Stimulated activated CD4-positive, alpha-beta T cell treated with anti-CD3 and anti-CD28 coated beads, Interleukin-4, amount 100 ng/mL, for 1 hour (primary cell): ENCODE measurements around the gene IFIT3.
"Not testable (repeated sequence)": the region's sequence is repeated elsewhere in the genome, so short reads cannot be mapped to it uniquely, and the experiment has no call there.

Experiments
- DNase-seq: peaks from one replicate; pipeline ENCODE4 v3.0.0-alpha.2; 2020

The IFIT3 gene

DNA sequence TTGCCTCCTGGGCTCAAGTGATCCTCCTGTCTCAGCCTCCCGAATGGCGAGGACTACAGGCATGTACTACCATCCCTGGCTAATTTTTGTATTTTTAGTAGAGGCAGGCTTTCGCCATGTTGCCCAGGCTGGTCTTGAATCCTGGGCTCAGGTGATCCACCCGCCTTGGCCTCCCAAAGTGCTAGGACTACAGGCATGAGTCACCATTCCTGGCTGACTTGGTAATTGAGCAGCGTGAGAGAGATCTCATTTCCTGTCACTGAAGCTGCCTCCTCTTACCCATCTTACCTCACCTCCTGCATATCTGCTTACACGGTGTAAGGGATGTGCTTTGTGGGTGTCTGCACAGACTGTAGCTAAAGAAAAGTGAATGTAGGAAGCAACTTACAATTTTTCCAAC is 9.7 kb downstream of the IFIT3 start:
- peak; percentile 13 for DNase-seq

DNA sequence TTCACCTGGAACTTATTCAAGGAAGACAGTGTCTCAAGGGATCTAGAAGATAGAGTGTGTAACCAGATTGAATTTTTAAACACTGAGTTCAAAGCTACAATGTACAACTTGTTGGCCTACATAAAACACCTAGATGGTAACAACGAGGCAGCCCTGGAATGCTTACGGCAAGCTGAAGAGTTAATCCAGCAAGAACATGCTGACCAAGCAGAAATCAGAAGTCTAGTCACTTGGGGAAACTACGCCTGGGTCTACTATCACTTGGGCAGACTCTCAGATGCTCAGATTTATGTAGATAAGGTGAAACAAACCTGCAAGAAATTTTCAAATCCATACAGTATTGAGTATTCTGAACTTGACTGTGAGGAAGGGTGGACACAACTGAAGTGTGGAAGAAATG is 10.9 kb downstream of the IFIT3 start:
- DNase-seq: no peak

DNA sequence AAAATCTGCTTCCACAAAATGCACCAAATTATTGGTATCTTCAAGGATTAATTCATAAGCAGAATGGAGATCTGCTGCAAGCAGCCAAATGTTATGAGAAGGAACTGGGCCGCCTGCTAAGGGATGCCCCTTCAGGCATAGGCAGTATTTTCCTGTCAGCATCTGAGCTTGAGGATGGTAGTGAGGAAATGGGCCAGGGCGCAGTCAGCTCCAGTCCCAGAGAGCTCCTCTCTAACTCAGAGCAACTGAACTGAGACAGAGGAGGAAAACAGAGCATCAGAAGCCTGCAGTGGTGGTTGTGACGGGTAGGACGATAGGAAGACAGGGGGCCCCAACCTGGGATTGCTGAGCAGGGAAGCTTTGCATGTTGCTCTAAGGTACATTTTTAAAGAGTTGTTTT is 12.1 kb downstream of the IFIT3 start:
- no peak for DNase-seq

DNA sequence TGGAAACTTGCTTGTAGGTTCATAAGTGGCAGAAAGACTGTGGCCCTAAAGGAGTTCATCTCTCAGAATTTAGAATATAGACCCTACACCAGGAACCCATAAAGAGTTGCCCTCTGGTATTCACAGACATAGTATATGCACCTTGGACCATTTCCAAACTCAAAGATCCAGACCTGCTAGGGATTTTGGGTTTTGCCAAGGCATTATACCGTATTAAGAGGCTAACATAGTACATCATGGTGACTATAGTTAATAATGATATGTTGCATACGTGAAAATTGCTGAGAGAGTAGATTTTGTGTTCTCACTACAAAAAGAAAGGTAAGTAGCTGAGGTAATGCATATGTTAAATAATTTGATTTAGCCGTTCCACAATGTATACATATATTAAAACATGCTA is 13.9 kb downstream of the IFIT3 start:
- DNase-seq: no peak

DNA sequence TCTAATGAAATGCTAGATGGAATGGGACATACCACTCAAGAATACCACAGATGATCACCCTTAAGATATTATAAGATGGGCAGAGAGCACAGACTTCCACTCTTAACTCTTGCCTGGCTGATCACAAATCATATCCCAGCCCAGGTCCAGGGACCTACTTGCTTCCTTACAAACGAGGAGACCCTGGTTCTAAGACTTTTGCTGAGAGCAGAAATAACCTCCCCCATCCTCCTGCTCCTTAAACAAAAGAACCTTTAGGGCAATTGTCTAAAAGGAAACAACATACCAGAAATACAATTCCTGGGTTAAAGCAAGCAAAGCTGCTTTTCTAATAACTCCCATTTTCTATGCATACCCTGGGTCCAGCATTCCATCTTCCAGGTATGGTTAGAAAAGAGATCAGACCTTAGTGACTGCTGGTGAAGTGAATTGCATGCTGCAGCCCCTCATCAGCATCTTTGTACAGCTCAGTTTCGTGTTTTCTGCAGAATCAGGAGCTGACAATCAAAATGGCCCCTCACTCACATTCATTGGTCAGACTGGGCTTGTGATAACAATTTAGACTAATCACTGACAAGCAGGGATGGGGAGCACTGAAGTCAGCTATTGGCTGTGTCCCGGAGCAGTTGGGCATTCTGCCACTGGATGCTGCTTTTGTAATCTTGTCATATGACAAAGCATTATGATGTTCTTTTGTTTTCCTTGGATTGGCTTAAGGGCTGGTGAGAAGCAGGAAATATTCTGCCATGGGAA is 14.6 kb downstream of the IFIT3 start:
- no peak for DNase-seq

DNA sequence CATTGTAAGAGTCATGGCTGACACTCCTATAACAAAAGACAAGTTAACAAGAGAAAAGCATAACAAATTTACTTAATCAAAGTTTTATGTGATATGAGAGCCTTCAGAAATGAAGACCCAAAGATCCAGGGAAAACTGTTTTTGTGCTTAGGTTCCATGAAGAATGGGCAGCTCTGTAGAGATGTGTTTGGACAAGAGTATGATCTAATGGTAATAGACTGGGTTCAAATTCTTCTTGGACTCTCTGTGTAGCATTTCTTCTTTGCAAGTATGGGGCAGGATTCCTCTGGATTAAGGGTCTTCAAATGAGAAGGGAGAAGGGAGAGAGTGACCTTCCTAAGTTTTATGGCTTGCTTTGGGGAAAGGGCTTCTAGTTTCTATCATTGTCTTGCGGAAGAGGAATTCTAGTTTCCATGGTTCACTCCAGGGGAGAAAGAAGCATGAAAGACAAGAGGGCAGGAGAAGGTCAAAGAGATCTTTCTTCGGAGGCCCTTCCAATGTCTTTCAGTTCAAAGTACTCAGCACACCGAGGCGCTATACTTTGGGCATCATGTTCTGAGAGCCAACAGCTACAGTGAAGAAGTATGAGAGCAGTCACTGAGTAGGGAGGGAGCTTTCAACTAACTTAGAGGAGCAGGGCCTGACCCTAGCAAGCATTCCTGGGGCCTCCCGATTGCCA is 15.4 kb downstream of the IFIT3 start:
- no peak for DNase-seq

DNA sequence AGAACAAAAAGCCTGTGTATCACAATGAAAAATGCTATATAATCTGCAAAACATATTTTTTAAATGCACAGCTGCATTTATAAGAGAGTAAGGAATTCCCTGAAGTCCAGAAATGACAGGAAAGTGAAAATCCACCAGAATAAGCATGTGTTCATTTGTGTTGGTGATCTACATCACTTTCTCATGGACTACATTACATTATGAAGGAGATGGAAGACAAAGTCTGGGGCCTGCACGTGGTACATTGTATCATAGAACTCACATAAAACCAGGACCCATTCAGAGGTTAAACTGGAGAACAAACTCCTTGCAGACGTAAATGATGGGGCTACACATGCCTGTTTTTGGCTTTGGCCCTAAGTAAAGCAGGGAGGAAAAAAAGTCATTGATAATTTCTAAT is 16.4 kb downstream of the IFIT3 start:
- DNase-seq: no peak

DNA sequence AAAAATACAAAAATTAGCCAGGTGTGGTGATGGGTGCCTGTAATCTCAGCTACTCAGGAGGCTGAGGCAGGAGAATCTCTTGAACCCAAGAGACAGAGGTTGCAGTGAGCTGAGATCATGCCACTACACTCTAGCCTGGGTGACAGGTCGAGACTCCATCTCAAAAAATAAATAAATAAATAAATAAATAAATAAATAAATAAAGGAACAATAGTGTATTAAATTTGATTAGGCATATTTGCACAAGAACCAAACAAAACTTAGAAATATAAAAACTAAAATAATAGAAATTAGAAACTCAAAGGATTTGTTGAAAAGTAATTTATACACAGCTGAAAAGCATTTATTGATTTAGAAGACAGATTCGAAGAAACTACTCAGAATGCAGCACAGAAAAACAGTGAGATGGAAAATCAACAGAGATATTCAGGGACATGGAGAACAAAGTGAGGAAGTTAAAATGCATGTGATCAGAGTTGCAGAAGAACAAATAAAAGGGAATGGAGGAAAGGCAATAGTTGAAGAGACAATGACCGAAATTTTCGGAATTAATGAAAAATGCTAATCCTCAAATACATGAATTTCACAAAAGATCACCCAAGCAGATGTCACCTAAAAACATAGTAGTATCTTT is 17.7 kb downstream of the IFIT3 start:
- DNase-seq: no peak

DNA sequence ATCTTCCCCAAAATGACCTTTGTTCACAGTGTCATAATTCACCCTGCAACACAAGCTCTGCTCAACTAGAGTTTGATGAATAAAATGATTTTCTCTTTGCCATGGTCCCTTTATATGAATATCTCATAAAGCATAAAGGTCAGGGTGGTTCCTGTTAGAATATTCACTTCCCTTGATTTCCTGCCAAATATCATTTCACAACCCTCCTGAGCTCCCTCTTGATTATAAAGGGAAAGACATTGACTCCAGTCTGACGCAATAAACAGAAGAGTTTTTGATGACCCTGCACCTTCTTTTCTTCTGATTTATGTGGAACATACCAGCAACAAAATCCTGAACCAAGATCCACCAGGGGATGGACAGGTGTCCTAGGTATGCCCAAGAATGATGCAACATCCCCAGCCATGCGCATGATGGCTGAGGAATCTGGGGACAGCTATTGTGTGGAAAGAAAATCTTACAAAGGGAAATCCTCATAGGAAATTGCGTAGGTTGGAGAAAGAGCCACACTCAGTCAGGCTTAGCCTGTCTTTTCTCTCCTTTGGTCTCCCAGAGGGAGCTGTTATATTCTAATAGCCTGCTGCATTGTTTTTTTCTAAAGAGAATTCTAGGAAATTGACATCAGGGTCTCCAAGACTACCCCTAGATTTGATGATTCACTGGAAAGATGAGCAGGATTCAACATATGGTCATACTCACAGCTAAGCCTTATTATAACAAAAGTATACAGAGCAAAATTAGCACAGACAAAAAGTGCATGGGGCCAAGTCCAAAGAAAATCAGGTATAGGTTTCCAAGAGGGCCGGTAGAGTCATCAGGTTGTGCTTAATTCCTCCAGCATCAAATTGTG is 18.8 kb downstream of the IFIT3 start:
- no peak for DNase-seq

DNA sequence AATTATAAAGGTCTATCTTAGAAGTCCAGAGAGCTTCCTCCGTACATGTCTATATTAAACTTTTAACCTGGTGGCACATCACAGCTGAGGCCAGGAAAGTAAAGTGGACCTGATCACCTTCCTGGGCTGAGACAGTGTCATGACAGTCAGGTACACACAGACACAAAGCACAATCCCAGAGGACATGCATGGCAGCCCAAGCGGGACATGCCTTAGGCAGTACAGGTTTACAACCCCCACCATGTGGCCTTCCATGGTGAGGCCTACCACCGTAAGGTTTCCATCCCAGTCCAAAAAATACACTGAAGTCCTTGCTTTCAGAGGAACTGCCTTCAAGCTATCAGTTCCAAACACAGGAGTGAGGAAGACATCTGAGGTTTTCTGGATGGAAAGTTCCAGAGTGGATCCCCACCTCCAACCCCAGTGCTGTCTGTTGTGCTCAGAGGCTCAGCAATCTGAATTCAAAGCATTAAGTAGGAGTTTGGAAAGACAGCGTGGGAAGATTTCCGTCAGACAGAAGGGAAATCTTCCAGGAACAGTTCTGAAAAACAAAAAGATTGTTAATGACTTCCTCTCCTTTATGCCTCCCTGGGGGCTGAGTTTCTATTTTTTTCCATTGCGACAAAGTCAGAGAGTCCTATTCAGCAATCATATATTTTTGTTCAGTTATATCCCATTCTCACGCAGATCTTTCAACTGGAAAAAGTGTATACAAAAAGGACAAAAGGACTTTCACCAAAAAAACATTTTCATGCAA is 20.1 kb downstream of the IFIT3 start:
- DNase-seq: no peak

DNA sequence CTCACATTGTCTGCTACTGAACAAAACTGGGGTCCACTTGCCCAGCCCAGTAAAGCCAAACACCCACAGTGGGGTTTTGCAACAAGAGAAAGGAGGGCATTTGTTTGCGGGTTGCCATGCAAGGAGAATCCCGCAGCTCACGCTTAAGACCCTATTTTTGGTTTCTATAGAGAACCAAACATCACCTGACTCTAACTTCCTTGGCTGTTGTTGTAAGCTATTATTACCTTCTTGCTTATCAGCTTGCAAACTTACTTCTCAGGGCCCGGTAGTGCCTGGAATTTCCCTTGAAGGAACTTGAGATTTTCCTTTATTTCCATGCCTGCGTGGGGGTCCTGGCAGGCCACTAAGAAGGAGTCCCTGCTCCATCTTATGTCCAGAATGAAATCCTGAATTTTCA is 20.7 kb downstream of the IFIT3 start:
- DNase-seq: no peak

DNA sequence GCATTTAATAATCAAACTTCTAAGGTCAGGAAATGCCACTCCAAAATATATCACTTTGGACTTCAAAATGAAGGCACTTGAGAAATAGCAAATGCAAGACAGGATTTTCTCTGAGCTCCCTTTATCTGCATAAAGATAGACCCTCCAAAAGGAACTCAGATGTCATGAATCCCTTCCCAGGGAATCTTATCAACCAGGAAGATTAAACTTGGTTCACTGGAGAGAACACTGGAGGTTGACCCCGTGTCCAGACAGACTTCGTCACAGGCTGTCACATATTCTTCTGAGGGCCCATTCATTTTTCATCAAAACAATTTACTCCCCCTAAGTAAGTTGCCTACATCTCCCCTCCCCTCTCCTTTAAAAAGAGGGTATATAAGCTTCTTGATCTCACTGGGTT is 21.2 kb downstream of the IFIT3 start:
- DNase-seq: no peak

DNA sequence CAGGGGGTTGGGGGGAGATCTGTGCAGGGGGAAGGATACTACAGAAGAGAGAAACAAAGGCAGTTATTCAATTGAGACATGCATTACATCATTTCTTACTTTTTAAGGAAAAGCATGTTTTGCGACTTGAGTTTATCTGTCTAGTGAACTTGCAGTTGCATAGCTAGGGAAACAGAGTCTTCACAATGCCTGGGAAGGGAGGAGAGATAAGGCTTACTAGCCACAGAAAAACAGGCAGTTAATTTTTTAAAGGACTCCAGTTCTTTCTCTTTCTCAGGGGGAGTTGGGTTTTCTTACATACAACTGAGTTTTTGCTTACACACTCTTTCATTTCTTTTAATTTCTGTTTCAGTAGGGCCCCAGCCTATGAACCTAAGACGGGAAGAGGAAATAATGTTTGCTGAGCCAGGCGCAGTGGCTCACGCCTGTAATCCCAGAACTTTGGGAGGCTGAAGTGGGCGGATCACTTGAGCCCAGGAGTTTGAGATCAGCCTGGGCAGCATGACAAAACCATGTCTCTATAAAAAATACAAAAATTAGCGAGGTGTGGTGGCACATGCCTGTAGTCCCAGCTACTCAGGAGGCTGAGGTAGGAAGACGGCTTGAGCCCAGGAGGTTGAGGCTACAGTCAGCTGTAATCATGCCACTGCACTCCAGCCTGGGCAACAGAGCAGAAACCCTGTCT is 23.0 kb downstream of the IFIT3 start:
- not testable (repeated sequence) for DNase-seq

DNA sequence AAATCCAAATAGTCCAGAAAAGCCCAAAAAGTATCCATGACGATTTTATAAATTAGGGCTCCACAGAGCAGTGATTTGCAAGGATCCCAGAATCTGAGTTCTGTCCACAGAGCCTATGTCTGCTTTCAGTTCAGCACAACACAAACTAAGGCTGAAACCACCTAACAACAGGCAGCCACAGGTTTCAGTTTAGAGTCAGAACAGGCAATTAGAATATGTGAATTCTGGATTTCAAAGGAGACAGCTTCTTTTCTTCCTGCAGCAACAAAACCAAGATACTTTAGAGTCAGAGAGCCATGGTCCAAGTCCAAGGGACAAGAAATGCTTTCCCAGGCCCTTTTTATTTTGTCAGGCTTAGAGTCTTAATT is 23.6 kb downstream of the IFIT3 start:
- DNase-seq: no peak

DNA sequence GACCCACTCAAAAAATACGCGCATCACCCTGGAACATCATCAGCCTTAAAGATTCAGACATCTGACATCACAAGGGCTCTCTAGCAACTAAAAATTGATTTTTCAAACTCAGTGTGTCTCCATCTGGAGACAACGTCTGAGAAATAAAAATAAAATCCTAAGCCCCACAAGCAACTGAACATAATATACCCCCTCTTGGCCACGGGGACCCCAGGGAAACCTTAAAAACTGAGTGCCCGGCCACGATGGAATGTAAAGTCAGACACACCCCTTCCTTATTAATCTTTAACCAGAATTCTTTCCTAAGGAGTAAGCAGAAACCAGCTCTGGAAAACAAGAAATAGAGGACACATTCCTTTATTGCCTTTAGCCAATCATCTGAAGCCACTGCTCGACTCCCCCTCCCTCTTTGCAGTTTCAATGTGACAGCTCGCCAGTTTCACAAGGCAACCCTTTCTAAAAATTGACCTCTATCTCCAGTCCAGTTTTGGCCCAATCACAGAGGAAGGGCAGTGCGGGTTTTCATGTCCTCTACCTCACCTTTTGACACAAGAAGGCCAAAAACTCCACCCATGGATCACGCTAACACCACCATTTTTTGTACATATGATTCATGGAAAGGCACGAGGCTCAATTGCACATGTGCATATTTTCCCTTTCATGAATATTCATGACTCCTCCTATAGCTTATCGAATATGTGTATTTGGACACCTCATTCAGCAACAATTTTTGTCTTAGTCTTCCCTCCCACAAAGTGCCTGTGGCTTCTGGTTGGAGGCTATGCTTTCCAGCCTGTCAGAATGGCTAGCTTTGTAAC is 24.2 kb downstream of the IFIT3 start:
- no peak for DNase-seq

DNA sequence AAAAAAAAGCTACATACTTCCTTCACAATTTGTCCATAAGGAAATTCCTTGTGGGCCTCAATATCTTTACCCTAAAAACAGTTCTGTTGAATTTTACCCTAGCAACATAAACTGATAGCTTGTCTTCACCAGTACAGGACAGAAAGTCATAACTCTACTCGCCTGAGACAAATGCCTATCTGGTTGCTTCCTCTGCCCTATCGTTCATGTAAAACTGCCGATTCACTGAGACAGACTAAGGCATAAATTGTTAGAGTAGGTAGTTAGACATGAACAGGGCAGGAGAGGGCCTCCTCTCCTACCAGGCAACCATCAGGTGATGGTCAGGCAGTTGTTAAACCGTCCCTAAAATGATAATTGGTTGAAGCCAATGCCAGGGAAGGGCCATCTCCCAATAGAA is 25.0 kb downstream of the IFIT3 start:
- no peak for DNase-seq

DNA sequence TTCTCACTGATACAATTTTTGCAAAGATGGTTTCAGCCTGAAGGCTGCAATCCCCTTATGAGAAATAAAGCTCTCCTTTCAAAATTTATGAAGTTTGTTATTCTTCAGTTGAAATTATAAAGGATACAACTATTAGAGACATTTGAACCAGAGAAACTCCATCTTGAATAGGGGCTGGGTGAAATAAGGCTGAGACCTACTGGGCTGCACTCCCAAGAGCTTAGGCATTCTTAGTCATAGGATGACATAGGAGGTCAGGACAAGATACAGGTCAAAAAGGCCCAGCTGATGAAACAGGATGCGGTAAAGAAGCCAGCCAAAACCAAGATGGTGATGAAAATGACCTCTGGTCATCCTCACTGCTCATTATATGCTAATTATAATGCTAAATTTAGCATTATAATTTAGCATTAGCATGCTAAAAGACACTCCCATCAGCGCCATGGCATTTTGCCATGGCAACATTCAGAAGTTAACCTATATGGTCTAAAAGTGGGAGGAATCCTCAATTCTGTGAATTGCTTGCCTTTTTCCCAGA is 27.7 kb downstream of the IFIT3 start:
- no peak for DNase-seq

DNA sequence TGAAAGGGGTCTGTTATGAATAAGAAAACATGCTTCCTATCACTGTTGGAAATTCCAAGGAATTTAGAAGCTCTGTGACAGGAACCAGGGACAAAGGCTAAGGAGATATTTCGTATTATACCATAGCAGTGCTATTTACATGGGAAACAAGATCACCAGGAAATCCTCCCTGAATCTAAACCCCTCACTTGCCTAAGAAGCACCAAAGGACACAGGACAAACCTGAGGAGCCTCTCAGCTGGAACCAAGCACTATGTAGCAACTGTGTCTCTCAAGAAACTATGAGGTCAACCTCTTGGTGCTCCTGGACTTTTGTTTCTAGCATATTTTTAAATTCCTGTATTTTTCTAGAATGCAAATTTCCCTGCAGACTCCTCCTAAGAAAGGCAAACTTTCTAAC is 29.3 kb downstream of the IFIT3 start:
- no peak for DNase-seq

DNA sequence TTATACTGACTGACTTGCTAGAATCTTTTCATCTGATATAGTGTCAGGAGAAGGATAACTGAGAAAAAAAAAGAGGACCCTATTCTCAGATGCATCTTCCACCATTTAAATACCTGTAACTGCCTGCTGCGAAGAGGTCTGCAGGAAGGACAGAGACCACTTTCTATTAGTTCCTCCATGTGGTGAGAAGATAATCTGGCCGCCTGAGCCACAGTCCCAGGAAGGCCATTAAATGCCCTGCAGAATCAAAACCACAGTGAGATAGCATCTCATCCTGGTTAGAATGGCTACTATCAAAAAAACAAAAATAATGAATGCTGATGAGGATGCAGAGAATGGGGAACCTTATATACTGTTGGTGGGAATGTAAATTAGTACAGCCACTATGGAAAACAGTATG is 30.2 kb downstream of the IFIT3 start:
- no peak for DNase-seq

DNA sequence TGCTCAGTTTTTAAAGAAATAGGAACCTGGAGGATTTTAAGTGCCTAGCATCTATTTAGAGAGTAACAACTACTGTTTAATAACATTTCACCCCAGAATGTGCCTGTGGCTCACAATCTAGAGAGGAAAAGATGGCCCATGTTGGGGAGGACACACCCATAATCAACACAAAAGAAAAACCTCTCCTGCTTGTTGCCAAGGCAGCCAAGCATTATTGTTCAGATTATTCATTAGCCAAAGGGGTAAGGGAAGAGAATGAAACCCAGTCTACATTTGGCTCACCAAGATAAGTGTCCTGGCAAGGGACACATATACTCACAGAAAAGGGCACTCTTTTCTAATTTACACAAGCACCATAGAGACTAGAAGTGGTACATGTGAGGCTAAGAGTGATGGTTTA is 32.4 kb downstream of the IFIT3 start:
- no peak for DNase-seq

DNA sequence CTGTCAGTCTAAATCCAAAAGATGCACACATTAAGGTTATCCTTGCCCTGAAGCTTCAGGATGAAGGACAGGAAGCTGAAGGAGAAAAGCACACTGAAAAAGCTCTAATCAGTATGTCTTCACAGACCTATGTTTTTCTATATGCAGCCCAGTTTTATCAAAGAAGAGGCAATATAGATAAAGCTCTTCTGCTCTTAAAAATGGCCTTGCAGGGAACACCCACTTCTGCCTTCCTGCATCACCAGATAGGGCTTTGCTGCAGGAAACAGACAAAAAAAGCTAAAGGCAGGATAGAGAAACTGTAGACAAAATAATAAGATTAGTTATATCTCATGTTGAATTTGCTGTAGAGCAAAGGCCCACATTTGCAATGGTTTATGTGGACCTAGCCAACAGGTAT is 35.1 kb downstream of the IFIT3 start:
- no peak for DNase-seq
